ENCODE results near the gene STK36.

STK36 gene, protein sequence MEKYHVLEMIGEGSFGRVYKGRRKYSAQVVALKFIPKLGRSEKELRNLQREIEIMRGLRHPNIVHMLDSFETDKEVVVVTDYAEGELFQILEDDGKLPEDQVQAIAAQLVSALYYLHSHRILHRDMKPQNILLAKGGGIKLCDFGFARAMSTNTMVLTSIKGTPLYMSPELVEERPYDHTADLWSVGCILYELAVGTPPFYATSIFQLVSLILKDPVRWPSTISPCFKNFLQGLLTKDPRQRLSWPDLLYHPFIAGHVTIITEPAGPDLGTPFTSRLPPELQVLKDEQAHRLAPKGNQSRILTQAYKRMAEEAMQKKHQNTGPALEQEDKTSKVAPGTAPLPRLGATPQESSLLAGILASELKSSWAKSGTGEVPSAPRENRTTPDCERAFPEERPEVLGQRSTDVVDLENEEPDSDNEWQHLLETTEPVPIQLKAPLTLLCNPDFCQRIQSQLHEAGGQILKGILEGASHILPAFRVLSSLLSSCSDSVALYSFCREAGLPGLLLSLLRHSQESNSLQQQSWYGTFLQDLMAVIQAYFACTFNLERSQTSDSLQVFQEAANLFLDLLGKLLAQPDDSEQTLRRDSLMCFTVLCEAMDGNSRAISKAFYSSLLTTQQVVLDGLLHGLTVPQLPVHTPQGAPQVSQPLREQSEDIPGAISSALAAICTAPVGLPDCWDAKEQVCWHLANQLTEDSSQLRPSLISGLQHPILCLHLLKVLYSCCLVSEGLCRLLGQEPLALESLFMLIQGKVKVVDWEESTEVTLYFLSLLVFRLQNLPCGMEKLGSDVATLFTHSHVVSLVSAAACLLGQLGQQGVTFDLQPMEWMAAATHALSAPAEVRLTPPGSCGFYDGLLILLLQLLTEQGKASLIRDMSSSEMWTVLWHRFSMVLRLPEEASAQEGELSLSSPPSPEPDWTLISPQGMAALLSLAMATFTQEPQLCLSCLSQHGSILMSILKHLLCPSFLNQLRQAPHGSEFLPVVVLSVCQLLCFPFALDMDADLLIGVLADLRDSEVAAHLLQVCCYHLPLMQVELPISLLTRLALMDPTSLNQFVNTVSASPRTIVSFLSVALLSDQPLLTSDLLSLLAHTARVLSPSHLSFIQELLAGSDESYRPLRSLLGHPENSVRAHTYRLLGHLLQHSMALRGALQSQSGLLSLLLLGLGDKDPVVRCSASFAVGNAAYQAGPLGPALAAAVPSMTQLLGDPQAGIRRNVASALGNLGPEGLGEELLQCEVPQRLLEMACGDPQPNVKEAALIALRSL (N-terminal part only)

DNA sequence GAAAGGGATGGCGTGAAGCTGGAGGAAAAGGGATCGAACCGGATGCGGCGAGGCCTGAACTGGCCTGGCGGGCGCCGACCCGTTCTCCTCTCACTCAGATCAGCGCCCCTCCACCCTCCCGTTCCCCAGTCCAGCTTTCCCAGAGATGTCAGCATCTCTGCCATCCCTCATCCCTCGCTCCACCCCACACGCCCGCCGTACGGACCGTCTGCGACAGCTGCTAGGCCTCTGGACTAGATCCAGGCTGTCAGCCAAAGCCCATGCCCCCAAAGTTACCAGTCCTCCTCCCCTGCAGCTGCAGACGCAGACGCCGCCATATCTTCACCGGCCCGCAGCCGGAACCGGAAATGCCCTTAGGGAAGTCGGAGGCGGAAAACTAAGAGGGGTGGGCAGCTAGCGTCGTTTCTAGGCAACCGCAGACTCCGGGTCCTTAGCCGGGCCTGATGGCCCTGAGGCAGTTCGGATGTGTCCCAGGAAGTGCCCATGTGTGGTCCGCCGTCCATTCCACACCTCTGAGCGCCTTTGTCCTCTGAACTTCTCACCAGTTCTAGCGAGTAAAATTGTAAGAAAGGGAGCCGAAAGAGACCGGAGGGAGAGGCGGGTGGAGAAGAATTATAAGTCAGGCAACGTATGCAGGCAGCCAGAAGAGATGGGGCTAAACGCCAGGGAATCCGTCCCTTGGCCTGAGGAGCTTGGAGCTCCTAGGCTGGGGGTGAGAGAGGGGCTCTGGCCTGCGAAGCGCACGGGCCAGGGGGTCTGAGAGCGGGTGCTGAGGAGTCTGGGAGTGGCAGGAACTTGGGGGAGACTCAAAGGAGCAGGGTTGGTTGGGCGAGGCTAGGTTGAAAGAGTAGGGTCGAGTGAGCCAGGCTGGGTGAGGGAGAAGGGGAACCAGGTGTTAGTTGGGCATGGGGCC, at the start of gene STK36, which contains the start of gene RNF25:
TSS of gene STK36 (plus strand) at position 433 of the 913 bp plus-strand sequence. CDS start 744 bp downstream, outside the sequence.
TSS of gene RNF25 (minus strand) at position 349 of the 913 bp plus-strand sequence. CDS start at position 317, 32 bp downstream.
- peak within 1 kb of the TSS; percentile 97 for H3K27ac Mint-ChIP-seq (ENCODE audit: low read depth)
- peak within 1 kb of the TSS; percentile 97 for H3K4me3 Mint-ChIP-seq
- ATAC-seq (replicated peaks; ENCODE audit: extremely low read depth, poor library complexity, severe bottlenecking) = peak; percentile 95
- H3K36me3 Mint-ChIP-seq (ENCODE audit: insufficient read depth) = peaks cover 29% of the 10 kb centered on the region
- DNase-seq (ENCODE audit: low spot score in 2 of 2) = peak; percentile 54 to 62
- H3K9me3 Mint-ChIP-seq = no peaks in the 10 kb centered on the region
- peaks cover 28% of the 10 kb centered on the region for H3K4me1 Mint-ChIP-seq
- H3K27me3 Mint-ChIP-seq = no peaks in the 10 kb centered on the region

DNA sequence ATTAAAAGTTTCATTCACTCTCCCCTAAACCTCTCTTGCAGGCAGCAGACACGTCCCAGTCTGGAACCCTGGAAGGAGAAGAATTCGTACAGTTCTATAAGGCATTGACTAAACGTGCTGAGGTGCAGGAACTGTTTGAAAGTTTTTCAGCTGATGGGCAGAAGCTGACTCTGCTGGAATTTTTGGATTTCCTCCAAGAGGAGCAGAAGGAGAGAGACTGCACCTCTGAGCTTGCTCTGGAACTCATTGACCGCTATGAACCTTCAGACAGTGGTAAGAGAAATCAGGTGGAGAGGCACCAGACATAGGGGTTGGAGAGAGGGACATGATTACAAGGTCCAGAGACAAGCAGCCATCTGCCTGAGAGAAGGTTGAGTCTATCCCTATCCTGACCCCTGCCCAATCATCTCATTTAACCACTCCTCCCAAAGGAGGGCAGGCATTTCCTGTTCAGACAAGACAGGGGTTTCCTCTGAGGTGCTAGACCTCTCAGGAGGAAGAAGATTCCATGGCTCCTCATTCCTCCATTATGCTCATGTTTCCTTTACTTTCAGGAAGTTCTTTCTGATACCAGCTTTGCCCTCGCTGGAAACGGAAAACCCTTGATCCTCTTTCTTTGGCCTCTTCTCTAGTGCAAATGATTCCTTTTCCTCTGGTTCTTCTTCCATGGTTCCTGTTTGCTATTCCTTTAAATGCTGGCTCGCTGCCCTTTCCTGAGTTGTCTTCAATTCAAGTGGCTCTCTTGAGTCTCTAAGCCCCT, 49.1 kb upstream of the STK36 start:
- ATAC-seq (replicated peaks; ENCODE audit: extremely low read depth, poor library complexity, severe bottlenecking) (no peak), DNase-seq (ENCODE audit: low spot score in 2 of 2) (no peak)
- Mint-ChIP-seq H3K36me3 (ENCODE audit: insufficient read depth) (no peaks in the 10 kb centered on the region), H3K27ac (ENCODE audit: low read depth) (no peak overlapping the region), H3K27me3 (no peaks in the 10 kb centered on the region), H3K4me3 (no peak overlapping the region), H3K4me1 (no peaks in the 10 kb centered on the region), H3K9me3 (no peaks in the 10 kb centered on the region)

DNA sequence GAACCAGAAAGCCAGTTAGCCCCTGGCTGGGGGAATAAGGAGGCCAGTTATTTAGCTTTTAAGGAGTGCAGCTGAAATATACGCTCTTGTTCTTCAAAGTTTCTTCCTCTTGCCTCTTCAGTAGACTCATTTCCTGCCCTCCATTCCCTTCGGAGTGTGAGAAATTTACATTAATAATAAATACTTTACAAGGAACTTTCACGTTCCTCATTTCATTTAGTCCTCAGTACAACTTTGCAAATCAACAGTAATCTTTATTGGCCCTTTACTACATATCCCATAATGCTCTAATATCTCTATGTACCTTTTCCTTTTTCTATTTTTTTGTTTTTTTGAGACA, 48.5 kb upstream of the STK36 start:
- H3K4me1 Mint-ChIP-seq = no peaks in the 10 kb centered on the region
- no peaks in the 10 kb centered on the region for H3K9me3 Mint-ChIP-seq
- H3K4me3 Mint-ChIP-seq = no peak overlapping the region
- no peaks in the 10 kb centered on the region for H3K36me3 Mint-ChIP-seq (ENCODE audit: insufficient read depth)
- DNase-seq (ENCODE audit: low spot score in 2 of 2) (no peak), ATAC-seq (replicated peaks; ENCODE audit: extremely low read depth, poor library complexity, severe bottlenecking) (no peak)
- H3K27me3 Mint-ChIP-seq = no peaks in the 10 kb centered on the region
- no peak overlapping the region for H3K27ac Mint-ChIP-seq (ENCODE audit: low read depth)

DNA sequence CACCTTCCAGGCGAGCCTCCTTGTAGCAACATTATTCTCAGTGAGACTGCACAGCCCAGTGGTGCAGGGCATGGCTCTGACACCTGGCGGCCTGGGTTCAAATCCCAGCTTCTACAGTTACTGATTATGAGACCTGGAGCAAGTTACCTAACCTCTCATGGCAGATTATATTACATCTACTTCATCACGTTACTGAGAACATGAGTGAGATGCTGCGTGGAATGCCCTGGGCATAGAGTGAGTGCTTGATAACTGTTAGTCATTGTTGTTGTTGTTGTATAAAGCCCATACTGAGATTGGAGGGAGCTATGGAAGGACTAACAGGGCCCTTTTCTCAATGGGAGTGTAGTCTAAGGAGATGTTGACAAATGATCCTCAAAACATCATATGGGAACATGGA, 45.5 kb upstream of the STK36 start:
- no peak for ATAC-seq (replicated peaks; ENCODE audit: extremely low read depth, poor library complexity, severe bottlenecking)

DNA sequence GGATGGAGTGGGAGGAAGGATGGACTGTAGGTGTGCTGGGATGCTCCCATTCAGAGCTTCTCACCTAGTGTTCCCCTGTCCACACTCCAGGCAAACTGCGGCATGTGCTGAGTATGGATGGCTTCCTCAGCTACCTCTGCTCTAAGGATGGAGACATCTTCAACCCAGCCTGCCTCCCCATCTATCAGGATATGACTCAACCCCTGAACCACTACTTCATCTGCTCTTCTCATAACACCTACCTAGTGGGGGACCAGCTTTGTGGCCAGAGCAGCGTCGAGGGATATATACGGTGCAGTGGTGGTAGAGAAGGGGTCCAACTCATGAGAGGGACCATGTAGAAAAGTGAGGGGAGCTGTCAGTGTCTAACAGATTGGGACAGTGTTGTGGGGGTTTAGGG, 43.9 kb upstream of the STK36 start:
- Mint-ChIP-seq H3K4me3 (no peak overlapping the region), H3K27me3 (no peaks in the 10 kb centered on the region), H3K36me3 (ENCODE audit: insufficient read depth) (no peaks in the 10 kb centered on the region), H3K9me3 (no peaks in the 10 kb centered on the region), H3K4me1 (no peaks in the 10 kb centered on the region), H3K27ac (ENCODE audit: low read depth) (peak overlapping the region; percentile 60)
- ATAC-seq (replicated peaks; ENCODE audit: extremely low read depth, poor library complexity, severe bottlenecking) = no peak
- DNase-seq (ENCODE audit: low spot score in 2 of 2) = no peak

More for the DNA sequence above, 45.5 kb upstream of the STK36 start:
- Mint-ChIP-seq H3K27ac (ENCODE audit: low read depth) (no peak overlapping the region), H3K4me1 (no peaks in the 10 kb centered on the region), H3K27me3 (no peaks in the 10 kb centered on the region), H3K9me3 (no peaks in the 10 kb centered on the region), H3K36me3 (ENCODE audit: insufficient read depth) (no peaks in the 10 kb centered on the region), H3K4me3 (no peak overlapping the region)
- no peak for DNase-seq (ENCODE audit: low spot score in 2 of 2)

DNA sequence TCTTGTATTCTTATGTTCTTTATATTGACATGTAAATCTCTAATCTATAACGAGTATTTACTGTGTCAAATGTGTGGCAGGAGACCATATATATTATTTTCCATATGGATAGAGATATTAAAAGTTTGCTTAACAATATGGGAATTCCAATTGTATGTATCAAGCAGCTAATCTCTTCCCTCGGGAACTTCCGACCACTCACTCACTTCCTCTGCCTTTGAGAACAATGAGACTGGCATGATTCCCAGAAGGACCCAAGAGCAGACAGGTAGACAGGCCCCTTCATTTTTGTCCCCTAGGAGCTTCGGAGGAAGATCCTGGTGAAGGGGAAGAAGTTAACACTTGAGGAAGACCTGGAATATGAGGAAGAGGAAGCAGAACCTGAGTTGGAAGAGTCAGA, 40.0 kb upstream of the STK36 start:
- Mint-ChIP-seq H3K27ac (ENCODE audit: low read depth) (no peak overlapping the region), H3K27me3 (no peaks in the 10 kb centered on the region), H3K36me3 (ENCODE audit: insufficient read depth) (peaks cover 20% of the 10 kb centered on the region), H3K9me3 (no peaks in the 10 kb centered on the region), H3K4me1 (no peaks in the 10 kb centered on the region), H3K4me3 (no peak overlapping the region)
- DNase-seq (ENCODE audit: low spot score in 2 of 2) = no peak
- no peak for ATAC-seq (replicated peaks; ENCODE audit: extremely low read depth, poor library complexity, severe bottlenecking)

DNA sequence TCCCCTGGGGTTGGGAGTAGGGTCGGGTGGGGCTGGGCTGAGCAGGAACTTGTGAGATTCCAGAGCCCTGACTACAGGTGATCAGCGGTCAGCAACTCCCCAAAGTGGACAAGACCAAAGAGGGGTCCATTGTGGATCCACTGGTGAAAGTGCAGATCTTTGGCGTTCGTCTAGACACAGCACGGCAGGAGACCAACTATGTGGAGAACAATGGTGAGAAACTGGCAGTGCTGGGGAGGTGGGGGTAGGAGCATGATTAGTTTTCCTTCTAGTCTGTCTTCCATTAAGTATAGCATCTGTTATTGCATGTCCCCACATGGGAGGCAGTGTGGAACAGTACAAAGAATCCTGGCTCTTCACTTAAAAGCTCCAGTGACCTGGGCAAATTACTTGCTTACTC, 36.2 kb upstream of the STK36 start:
- peaks cover 45% of the 10 kb centered on the region for H3K36me3 Mint-ChIP-seq (ENCODE audit: insufficient read depth)
- no peak for ATAC-seq (replicated peaks; ENCODE audit: extremely low read depth, poor library complexity, severe bottlenecking)
- no peaks in the 10 kb centered on the region for H3K9me3 Mint-ChIP-seq

DNA sequence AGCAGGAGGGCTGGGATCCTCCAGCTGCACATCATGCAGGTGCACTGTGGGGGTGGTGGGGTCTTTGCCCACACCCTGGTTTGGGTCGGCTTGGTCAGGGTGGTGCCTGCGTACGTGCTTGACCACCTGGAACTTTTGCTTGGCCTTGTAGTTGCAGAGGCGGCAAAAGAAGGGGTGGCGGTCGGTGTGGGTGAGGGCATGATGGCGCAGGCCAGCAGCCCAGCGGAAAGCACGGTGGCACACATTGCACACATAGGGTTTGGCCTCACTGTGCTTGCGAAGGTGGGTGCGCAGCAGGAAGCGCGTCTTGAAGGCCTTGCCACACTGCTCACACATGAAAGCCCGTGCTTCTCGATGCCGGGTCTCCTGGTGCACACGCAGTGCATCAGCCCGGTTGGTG, 33.5 kb upstream of the STK36 start:
- ATAC-seq (replicated peaks; ENCODE audit: extremely low read depth, poor library complexity, severe bottlenecking) = no peak
- Mint-ChIP-seq H3K4me1 (peaks cover 5% of the 10 kb centered on the region), H3K36me3 (ENCODE audit: insufficient read depth) (peaks cover 57% of the 10 kb centered on the region), H3K9me3 (no peaks in the 10 kb centered on the region), H3K27me3 (no peaks in the 10 kb centered on the region), H3K27ac (ENCODE audit: low read depth) (no peak overlapping the region), H3K4me3 (no peak overlapping the region)
- no peak for DNase-seq (ENCODE audit: low spot score in 2 of 2)

More for the DNA sequence above, 36.2 kb upstream of the STK36 start:
- H3K27me3 Mint-ChIP-seq = no peaks in the 10 kb centered on the region
- H3K27ac Mint-ChIP-seq (ENCODE audit: low read depth) = no peak overlapping the region
- no peak overlapping the region for H3K4me3 Mint-ChIP-seq
- no peak for DNase-seq (ENCODE audit: low spot score in 2 of 2)
- H3K4me1 Mint-ChIP-seq = peaks cover 5% of the 10 kb centered on the region

DNA sequence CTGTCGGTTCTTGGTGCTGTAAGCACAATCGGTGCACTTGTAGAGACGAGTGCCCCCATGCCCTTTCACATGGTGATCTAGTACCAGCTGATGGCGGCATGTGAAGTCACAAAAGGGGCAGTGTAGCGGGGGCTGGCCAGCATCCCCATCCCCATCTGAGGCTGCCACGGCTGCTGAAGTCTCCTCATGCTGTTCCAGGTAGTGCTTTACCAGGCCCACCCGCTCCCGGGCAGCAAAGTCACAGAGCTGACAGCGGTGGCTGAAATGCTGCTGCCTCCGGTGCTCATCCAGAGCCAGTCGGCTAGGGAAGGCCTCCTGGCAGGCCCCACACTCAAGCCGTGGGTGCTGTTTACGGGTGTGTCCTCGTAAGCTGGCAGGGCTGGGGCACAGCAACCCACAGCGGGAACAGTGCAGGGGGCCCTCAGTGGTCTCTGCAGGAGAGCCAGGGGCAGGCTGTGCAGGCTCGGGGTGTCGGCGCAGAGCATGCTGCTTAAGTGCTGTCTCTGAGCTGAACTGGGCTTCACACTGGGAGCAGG, 29.7 kb upstream of the STK36 start:
- no peaks in the 10 kb centered on the region for H3K27me3 Mint-ChIP-seq
- peaks cover 5% of the 10 kb centered on the region for H3K4me1 Mint-ChIP-seq
- DNase-seq (ENCODE audit: low spot score in 2 of 2) (no peak), ATAC-seq (replicated peaks; ENCODE audit: extremely low read depth, poor library complexity, severe bottlenecking) (no peak)
- H3K4me3 Mint-ChIP-seq = no peak overlapping the region
- no peak overlapping the region for H3K27ac Mint-ChIP-seq (ENCODE audit: low read depth)
- H3K36me3 Mint-ChIP-seq (ENCODE audit: insufficient read depth) = peaks cover 56% of the 10 kb centered on the region
- H3K9me3 Mint-ChIP-seq = no peaks in the 10 kb centered on the region

DNA sequence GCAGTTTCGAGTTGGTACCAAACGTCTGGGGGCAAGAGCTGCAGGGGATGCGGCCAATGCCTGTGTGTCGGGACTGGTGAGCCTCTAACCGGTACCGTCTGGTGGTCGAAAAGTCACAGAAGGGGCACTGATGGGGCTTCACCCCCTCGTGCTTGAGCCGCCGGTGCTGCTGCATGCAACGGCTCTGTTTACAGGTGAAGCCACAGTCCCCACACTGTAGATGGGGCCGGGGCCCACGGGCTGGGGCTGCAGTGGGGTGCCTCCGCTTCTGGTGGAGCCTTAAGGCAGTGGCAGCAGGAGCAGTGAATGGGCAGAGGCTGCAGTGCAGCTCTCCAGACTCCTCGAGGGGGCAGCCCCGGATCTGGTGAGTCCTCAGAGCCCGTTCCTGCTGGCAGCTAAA, 29.1 kb upstream of the STK36 start:
- Mint-ChIP-seq H3K36me3 (ENCODE audit: insufficient read depth) (peaks cover 60% of the 10 kb centered on the region), H3K27me3 (no peaks in the 10 kb centered on the region), H3K4me3 (no peak overlapping the region), H3K4me1 (peaks cover 1% of the 10 kb centered on the region), H3K9me3 (no peaks in the 10 kb centered on the region), H3K27ac (ENCODE audit: low read depth) (no peak overlapping the region)
- no peak for ATAC-seq (replicated peaks; ENCODE audit: extremely low read depth, poor library complexity, severe bottlenecking)
- DNase-seq (ENCODE audit: low spot score in 2 of 2) = no peak

DNA sequence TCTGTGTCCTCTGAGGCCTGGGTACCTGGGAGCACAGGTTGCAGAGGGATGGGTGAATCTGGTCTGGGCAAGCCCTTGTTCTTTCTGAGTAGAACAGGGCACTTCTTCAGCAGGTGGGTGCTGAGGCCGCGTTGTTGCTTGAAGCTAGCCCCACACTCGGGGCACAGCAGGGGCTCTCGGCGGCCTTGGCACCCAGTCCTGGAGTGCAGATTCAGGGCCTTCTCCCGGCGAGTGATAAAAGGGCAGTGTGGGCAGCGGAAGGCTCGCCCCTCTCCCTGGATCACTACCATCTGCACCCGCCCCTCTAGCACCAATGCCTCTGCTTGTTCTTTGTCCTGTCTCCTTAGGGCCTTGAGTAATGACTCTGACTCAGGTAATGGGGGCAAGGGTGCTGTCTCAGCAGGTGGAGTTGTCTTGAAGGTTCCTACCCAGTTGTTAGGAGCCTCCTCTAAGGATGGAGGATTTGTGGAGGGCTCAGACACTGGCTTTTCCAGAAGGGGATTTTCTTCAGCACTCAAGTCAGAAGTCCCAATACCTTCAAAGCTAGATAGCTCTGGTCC, 28.1 kb upstream of the STK36 start:
- Mint-ChIP-seq H3K4me1 (peaks cover 10% of the 10 kb centered on the region), H3K27ac (ENCODE audit: low read depth) (peak overlapping the region; percentile 32), H3K27me3 (no peaks in the 10 kb centered on the region), H3K9me3 (no peaks in the 10 kb centered on the region), H3K36me3 (ENCODE audit: insufficient read depth) (peaks cover 64% of the 10 kb centered on the region), H3K4me3 (no peak overlapping the region)
- DNase-seq (ENCODE audit: low spot score in 2 of 2) (no peak), ATAC-seq (replicated peaks; ENCODE audit: extremely low read depth, poor library complexity, severe bottlenecking) (no peak)
